Fibroblast of the aortic adventitia (primary cell): Measurements from ENCODE around the gene UBE2L5. TPM values are rescaled to one million over a fixed set of nuclear protein-coding genes. Genes with fewer than 3 reads are reported as not detected.

Experiments
- DNase-seq: peaks from one replicate; pipeline ENCODE4 v3.0.0-alpha.2; 2010; ENCODE audit warnings: low read depth
- H3K4me3 ChIP-seq: 2 replicates; pipeline ENCODE4 v1.5.1; 2011; ENCODE audit warnings: low read depth, mild to moderate bottlenecking, control low read depth, low read length, moderate library complexity
- total RNA-seq: library from RNA; depleted of rRNA; stranded (reverse); fragments of >200 nt; gene quantifications from 2 replicates; pipeline ENCODE4 v1.2.3, GENCODE V29; 2012; ENCODE audit warnings: low replicate concordance
- TF ChIP-seq, protein P1 (sequence below): IDR thresholded peaks from 2 replicates; pipeline ENCODE4 v1.5.1; 2011; ENCODE audit warnings: mild to moderate bottlenecking, low read length, control low read depth, inconsistent platforms; ENCODE audit not compliant: insufficient read depth

Gene UBE2L5
- total RNA-seq, 1 donor, result under 0.01 TPM

DNA sequence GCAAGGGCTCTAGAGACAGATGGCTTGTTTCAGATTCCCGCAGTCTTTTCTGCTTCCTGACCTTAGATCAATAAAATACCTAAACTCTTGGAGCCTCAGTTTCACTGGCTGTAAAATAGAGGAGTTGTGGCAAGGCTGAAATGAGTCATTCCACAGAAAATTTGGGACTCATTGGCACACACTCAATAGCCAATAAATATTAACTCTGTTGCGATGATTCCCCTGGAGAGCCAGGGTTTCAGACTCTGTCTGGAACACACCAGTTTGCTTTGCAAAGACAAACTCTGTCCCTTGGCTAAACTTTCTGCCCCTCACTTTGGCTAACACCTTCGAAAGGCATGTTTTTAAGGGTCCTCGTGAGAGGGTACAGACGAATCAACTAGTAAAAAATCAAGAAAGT is 18.1 kb upstream of the UBE2L5 start:
- H3K4me3 ChIP-seq, result no peak overlapping the region
- TF ChIP-seq, protein P1, sequence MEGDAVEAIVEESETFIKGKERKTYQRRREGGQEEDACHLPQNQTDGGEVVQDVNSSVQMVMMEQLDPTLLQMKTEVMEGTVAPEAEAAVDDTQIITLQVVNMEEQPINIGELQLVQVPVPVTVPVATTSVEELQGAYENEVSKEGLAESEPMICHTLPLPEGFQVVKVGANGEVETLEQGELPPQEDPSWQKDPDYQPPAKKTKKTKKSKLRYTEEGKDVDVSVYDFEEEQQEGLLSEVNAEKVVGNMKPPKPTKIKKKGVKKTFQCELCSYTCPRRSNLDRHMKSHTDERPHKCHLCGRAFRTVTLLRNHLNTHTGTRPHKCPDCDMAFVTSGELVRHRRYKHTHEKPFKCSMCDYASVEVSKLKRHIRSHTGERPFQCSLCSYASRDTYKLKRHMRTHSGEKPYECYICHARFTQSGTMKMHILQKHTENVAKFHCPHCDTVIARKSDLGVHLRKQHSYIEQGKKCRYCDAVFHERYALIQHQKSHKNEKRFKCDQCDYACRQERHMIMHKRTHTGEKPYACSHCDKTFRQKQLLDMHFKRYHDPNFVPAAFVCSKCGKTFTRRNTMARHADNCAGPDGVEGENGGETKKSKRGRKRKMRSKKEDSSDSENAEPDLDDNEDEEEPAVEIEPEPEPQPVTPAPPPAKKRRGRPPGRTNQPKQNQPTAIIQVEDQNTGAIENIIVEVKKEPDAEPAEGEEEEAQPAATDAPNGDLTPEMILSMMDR, result no peak
- no peak for DNase-seq

DNA sequence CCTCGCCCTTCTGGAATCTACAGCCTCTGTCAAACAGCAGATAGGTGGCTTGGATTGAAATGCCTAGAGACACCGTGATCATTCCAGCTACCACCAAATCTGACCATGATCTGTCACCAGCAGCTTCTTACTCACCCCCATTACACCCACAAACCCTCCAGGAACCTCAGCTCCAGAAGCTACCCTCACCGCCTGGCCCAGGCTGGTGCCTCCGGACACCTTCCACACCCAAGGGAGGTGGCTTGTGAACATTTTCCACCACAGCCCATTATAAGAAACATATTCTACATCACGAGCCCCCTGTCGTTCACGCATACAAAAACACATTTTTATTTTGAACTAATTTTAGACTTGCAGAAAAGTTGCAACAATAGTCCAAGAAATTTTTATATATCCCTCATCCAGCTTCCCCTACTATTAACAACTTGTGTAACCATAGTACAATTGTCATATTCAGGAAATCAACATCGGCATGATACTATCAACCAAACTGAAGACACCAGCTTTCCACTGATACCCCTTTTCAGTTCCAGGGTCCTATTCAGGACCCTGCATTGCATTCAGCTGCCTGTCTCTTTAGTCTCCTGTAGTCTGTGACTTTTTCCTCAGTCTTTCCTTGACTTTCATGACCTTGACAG is 15.4 kb upstream of the UBE2L5 start:
- DNase-seq, result no peak
- TF ChIP-seq, protein P1, result no peak
- H3K4me3 ChIP-seq, result no peak overlapping the region

DNA sequence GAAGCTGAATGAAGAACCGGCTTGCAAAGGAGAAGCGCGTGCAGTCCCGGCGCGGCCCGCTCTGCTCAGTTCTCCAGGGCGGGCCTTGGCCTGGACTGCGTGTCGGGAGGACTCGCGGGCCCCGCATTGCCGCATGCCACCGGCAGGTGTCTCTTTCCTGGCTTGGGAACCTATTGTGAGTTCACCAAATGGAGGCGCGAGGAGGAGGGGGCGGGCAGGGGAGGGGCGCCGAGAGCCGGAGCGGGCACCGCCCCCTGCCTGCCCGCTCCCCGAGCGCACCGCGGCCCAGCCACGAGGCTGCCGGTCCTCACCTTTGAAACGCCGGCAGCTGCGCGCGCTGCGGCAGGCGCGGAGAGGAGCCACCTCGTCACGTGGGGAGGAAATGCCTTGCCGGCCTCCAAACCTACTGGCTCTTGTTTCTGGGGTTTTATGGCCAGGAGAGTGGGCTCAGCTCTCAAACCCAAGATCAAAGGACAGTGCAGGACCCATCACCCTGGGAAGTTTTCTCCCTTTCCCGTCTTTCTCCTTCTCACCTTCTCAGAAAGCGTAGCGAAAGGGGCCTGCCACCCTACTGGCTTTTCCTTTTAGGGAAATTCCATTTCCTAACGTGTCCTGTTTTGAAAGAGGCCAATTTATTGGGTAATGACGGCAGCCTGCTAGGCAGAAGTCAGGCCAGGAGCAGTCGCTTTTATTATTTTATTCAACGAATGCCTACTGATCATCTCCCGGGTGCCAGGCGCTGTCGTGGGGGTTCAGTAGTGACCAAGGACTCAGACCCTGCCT is 13.8 kb upstream of the UBE2L5 start:
- DNase-seq, result peak; percentile 89
- peak overlapping the region; percentile 37 for H3K4me3 ChIP-seq
- TF ChIP-seq, protein P1, result peak; percentile 77

DNA sequence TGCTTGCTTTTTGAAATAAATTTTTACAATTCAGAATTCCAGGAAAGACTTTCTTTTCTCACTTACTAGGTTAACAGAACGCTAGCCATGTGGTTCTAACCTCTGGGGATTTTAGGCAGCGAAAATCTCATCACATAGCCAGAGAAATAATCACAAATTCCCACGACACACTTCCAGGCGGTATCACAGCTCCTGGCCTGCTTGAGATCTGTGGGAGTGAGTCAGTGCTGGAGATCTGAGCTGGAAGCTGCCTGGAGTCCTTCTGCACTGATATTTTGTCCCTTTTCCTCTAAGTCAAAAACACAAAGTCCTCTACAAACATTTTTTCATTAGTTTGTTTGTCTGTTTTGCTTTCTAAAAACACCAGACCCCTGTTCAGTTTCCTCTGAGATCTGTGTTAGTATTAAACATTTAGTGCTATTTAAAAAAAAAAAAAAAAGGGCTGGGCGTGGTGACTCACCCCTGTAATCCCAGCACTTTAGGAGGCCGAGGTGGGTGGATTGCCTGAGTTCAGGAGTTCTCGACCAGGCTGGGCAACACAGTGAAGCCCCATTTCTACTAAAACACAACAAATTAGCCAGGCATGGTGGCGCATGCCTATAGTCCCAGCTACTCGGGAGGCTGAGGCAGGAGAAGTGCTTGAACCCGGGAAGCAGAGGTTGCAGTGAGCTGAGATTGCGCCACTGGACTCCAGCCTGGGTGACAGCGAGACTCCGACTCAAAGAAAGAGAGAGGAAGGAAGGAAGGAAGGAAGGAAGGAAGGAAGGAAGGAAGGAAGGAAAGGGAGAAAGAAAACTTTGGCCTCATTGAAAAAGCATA is 12.2 kb upstream of the UBE2L5 start:
- DNase-seq, result peak; percentile 93
- H3K4me3 ChIP-seq, result no peak overlapping the region
- TF ChIP-seq, protein P1, result no peak

DNA sequence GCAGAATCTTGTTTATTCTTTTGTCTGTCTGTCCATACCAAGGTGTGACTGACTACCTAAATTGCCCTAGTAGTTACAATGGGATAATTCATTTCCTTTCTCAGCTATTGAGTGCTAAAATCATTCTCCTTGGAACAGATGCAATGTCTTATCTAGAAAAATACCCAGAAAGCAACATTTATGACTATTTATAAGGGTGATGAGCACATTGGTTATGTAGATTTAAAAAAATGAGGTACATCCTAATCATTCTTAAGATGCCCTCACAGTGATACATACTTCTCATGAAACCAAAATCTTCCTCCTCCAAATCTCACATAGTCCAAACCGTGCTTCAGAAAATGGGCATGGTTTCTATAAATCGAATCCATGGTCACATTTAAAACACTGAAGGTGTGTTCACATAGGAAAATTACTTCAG is 11.6 kb upstream of the UBE2L5 start:
- DNase-seq, result peak; percentile 40
- no peak overlapping the region for H3K4me3 ChIP-seq
- TF ChIP-seq, protein P1, result no peak

DNA sequence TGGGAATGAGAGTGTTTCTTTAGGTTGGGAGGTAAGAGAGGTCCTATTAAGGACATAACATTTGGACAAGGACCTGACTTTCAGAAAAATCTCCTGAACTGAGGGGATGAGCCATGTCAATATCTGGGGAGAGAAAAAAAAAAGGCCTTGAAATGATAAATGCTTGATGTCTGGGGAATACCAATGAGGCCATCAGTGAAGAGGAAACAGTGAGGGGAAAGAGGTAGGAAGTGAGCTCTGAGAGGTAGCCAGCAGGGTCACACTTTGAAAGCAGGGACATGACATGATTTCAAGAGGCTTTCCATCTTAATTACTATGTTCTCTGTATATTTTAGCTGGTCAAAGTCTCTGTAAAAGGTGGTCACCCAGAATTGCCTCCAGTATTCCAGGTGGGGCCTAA is 9.9 kb upstream of the UBE2L5 start:
- no peak overlapping the region for H3K4me3 ChIP-seq
- DNase-seq, result no peak
- TF ChIP-seq, protein P1, result no peak
